Neural cell (in vitro differentiated cells): ENCODE measurements around the gene RETREG1. TPM values are rescaled to one million over a fixed set of nuclear protein-coding genes. Genes with fewer than 3 reads are reported as not detected.

Experiments used
- H2AFZ ChIP-seq: fragments of 200-600, 300-800 bp; sonication (generic), shearing (Covaris generic); 2 replicates; pipeline ENCODE4 v1.6.0; 2014; ENCODE audit warnings: low read depth, mild to moderate bottlenecking, antibody characterized with exemption, low read length, moderate library complexity
- H3F3A ChIP-seq: fragments of 200-600 bp; shearing (Covaris generic); 2 replicates; pipeline ENCODE4 v1.6.1; 2016; ENCODE audit warnings: mild to moderate bottlenecking, moderate library complexity, mixed read lengths, antibody characterized with exemption, low read length; ENCODE audit not compliant: insufficient read depth, poor library complexity, severe bottlenecking
- H3K27ac ChIP-seq: fragments of 200-600, 300-800 bp; sonication (generic), shearing (Covaris generic); 2 replicates; pipeline ENCODE4 v1.5.1; 2014; ENCODE audit warnings: mild to moderate bottlenecking, low read length, moderate library complexity
- H3K27me3 ChIP-seq: fragments of 300-800, 200-600 bp; sonication (generic), shearing (Covaris generic); 2 replicates; pipeline ENCODE4 v1.6.0; 2014; ENCODE audit warnings: mild to moderate bottlenecking, low read depth, low read length, moderate library complexity; ENCODE audit not compliant: insufficient read depth
- H3K36me3 ChIP-seq: fragments of 300-800, 200-600 bp; sonication (generic), shearing (Covaris generic); 2 replicates; pipeline ENCODE4 v1.5.1; 2014; ENCODE audit warnings: mild to moderate bottlenecking, antibody characterized with exemption, low read length, moderate library complexity; ENCODE audit not compliant: insufficient read depth
- H3K4me2 ChIP-seq: fragments of 300-800, 200-600 bp; sonication (generic), shearing (Covaris generic); 2 replicates; pipeline ENCODE4 v1.6.0; 2014; ENCODE audit warnings: mild to moderate bottlenecking, low read length
- H3K4me3 ChIP-seq: fragments of 300-800, 200-600 bp; sonication (generic), shearing (Covaris generic); 2 replicates; pipeline ENCODE4 v1.5.1; 2014; ENCODE audit warnings: mild to moderate bottlenecking, low read length, moderate library complexity
- H3K79me2 ChIP-seq: fragments of 200-600 bp; shearing (Covaris generic); replicated peaks from 2 replicates; pipeline ENCODE4 v1.6.0; 2014; ENCODE audit warnings: mild to moderate bottlenecking, low read length, moderate library complexity; ENCODE audit not compliant: insufficient read depth
- H3K9ac ChIP-seq: fragments of 300-800, 200-600 bp; sonication (generic), shearing (Covaris generic); 2 replicates; pipeline ENCODE4 v1.6.1; 2016; ENCODE audit warnings: mild to moderate bottlenecking, low read length, mixed read lengths
- H3K9me2 ChIP-seq: fragments of 200-600 bp; shearing (Covaris generic); 2 replicates; pipeline ENCODE4 v1.6.1; 2016; ENCODE audit warnings: mild to moderate bottlenecking, low read length, mixed read lengths; ENCODE audit not compliant: insufficient read depth
- H3K9me3 ChIP-seq: fragments of 200-600, 300-800 bp; sonication (generic), shearing (Covaris generic); 2 replicates; pipeline ENCODE4 v1.6.1; 2016; ENCODE audit warnings: mild to moderate bottlenecking, mixed run types, low read length, moderate library complexity, mixed read lengths
- H4K20me1 ChIP-seq: fragments of 200-600 bp; shearing (Covaris generic); 2 replicates; pipeline ENCODE4 v1.6.1; 2016; ENCODE audit warnings: mild to moderate bottlenecking, mixed run types; ENCODE audit not compliant: insufficient read depth
- CTCF ChIP-seq: fragments of 450-650 bp; IDR thresholded peaks from 2 replicates; pipeline ENCODE4 v1.5.1; 2014; ENCODE audit warnings: antibody characterized with exemption, mild to moderate bottlenecking, moderate library complexity; ENCODE audit not compliant: poor library complexity, severe bottlenecking
- EP300 ChIP-seq: fragments of 450-650 bp; conservative IDR thresholded peaks from 2 replicates; pipeline ENCODE4 v1.6.1; 2014; ENCODE audit warnings: antibody characterized with exemption, mild to moderate bottlenecking, moderate library complexity; ENCODE audit not compliant: poor library complexity, severe bottlenecking
- EZH2 ChIP-seq: fragments of 200-600, 300-800 bp; shearing (Covaris generic), sonication (generic); IDR thresholded peaks from 2 replicates; pipeline ENCODE4 v1.6.1; 2014; ENCODE audit warnings: antibody characterized with exemption, low read length, borderline replicate concordance, mild to moderate bottlenecking; ENCODE audit not compliant: insufficient read depth, poor library complexity, severe bottlenecking
- MXI1 ChIP-seq: fragments of 450-650 bp; conservative IDR thresholded peaks from 2 replicates; pipeline ENCODE4 v1.6.1; 2014; ENCODE audit warnings: antibody characterized with exemption, mild to moderate bottlenecking; ENCODE audit not compliant: poor library complexity, severe bottlenecking
- POLR2AphosphoS5 ChIP-seq: IDR thresholded peaks from 2 replicates; pipeline ENCODE4 v1.6.1; 2012
- RAD21 ChIP-seq: fragments of 450-650 bp; conservative IDR thresholded peaks from 2 replicates; pipeline ENCODE4 v1.6.1; 2014; ENCODE audit warnings: antibody characterized with exemption, mild to moderate bottlenecking, moderate library complexity
- SMC3 ChIP-seq: fragments of 450-650 bp; conservative IDR thresholded peaks from 2 replicates; pipeline ENCODE4 v1.6.1; 2014; ENCODE audit warnings: antibody characterized with exemption, mild to moderate bottlenecking, moderate library complexity; ENCODE audit not compliant: poor library complexity
- TAF1 ChIP-seq: IDR thresholded peaks from 2 replicates; pipeline ENCODE4 v1.6.1; 2012; ENCODE audit warnings: low read depth
- polyA plus RNA-seq: library from polyadenylated mRNA; depleted of rRNA; stranded (reverse); fragments of >200 nt; gene quantifications from 2 replicates; pipeline ENCODE4 v1.2.3, GENCODE V29; 2014
- TF ChIP-seq, protein P1 (sequence below): IDR thresholded peaks from 2 replicates; pipeline ENCODE4 v1.6.1; 2012; ENCODE audit warnings: borderline replicate concordance

The RETREG1 gene
- polyA plus RNA-seq, 1 donor from 2014 or later = 25.4 TPM

DNA sequence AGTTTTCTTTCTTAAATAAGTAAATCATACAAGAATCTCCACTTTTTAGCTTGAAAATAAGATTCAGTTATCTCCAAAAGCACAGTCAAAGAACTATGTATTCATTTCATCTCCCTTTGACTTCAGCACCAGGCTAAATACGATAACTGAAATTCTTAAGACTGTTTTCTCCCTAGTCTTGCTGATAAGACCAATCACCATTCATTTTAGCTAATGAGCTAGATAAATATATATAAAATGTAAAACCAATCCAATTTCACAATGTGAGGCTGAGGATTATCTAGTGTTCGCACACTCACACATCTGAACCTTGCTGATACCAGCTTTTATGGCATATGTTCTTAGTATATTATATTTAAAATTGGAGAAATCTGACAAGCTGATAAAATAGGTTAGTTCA lies 133.9 kb downstream of the RETREG1 start:
- Histone ChIP-seq H3K36me3 (no peaks in the 10 kb centered on the region), H3K9me2 (no peaks in the 10 kb centered on the region), H3K27ac (no peak overlapping the region), H4K20me1 (no peaks in the 10 kb centered on the region), H3K79me2 (no peaks in the 10 kb centered on the region), H3K4me2 (no peak overlapping the region), H3K9ac (no peak overlapping the region), H2AFZ (no peak overlapping the region), H3F3A (no peaks in the 10 kb centered on the region), H3K4me3 (no peak overlapping the region), H3K9me3 (no peaks in the 10 kb centered on the region), H3K27me3 (no peaks in the 10 kb centered on the region)
- no peak for TF ChIP-seq TAF1
- TF ChIP-seq SMC3 = no peak
- no peak for TF ChIP-seq POLR2AphosphoS5
- TF ChIP-seq RAD21 = no peak

- Histone ChIP-seq H3K4me3 (no peak overlapping the region), H3K79me2 (no peaks in the 10 kb centered on the region), H3K27me3 (no peaks in the 10 kb centered on the region), H3K9me2 (no peaks in the 10 kb centered on the region), H3K36me3 (no peaks in the 10 kb centered on the region), H3K27ac (no peak overlapping the region), H2AFZ (no peak overlapping the region), H3K9ac (no peak overlapping the region), H3K4me2 (no peak overlapping the region), H3F3A (no peaks in the 10 kb centered on the region), H4K20me1 (no peaks in the 10 kb centered on the region), H3K9me3 (no peaks in the 10 kb centered on the region)
- TF ChIP-seq RAD21 = no peak
- TF ChIP-seq EZH2 = no peak
Measured at GRCh38 chr5:16480821-16481538, 135.8 kb downstream of the RETREG1 start.

GRCh38 chr5:16480144-16480543 lies 136.7 kb downstream of the RETREG1 start:
- Histone ChIP-seq H3F3A (no peaks in the 10 kb centered on the region), H3K27ac (no peak overlapping the region), H3K4me2 (no peak overlapping the region), H3K79me2 (no peaks in the 10 kb centered on the region), H2AFZ (no peak overlapping the region), H3K9me2 (no peaks in the 10 kb centered on the region), H3K9me3 (no peaks in the 10 kb centered on the region), H3K36me3 (no peaks in the 10 kb centered on the region), H3K4me3 (no peak overlapping the region), H4K20me1 (no peaks in the 10 kb centered on the region), H3K9ac (no peak overlapping the region), H3K27me3 (no peaks in the 10 kb centered on the region)
- TF ChIP-seq RAD21 = no peak
- TF ChIP-seq, protein P1, sequence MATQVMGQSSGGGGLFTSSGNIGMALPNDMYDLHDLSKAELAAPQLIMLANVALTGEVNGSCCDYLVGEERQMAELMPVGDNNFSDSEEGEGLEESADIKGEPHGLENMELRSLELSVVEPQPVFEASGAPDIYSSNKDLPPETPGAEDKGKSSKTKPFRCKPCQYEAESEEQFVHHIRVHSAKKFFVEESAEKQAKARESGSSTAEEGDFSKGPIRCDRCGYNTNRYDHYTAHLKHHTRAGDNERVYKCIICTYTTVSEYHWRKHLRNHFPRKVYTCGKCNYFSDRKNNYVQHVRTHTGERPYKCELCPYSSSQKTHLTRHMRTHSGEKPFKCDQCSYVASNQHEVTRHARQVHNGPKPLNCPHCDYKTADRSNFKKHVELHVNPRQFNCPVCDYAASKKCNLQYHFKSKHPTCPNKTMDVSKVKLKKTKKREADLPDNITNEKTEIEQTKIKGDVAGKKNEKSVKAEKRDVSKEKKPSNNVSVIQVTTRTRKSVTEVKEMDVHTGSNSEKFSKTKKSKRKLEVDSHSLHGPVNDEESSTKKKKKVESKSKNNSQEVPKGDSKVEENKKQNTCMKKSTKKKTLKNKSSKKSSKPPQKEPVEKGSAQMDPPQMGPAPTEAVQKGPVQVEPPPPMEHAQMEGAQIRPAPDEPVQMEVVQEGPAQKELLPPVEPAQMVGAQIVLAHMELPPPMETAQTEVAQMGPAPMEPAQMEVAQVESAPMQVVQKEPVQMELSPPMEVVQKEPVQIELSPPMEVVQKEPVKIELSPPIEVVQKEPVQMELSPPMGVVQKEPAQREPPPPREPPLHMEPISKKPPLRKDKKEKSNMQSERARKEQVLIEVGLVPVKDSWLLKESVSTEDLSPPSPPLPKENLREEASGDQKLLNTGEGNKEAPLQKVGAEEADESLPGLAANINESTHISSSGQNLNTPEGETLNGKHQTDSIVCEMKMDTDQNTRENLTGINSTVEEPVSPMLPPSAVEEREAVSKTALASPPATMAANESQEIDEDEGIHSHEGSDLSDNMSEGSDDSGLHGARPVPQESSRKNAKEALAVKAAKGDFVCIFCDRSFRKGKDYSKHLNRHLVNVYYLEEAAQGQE = no peak
- no peak for TF ChIP-seq MXI1
- TF ChIP-seq CTCF = no peak
- no peak for TF ChIP-seq SMC3
- no peak for TF ChIP-seq TAF1
- TF ChIP-seq EP300 = no peak
- no peak for TF ChIP-seq EZH2
- TF ChIP-seq POLR2AphosphoS5 = no peak
